Measurements from ENCODE around the gene EEF1G. TPM values are rescaled to one million over a fixed set of nuclear protein-coding genes. Genes with fewer than 3 reads are reported as not detected.
"Not testable (repeated sequence)": the region's sequence is repeated elsewhere in the genome, so short reads cannot be mapped to it uniquely, and the experiment has no call there.

The EEF1G gene
- polyA plus RNA-seq, 1 donor, result 2,426 TPM

DNA sequence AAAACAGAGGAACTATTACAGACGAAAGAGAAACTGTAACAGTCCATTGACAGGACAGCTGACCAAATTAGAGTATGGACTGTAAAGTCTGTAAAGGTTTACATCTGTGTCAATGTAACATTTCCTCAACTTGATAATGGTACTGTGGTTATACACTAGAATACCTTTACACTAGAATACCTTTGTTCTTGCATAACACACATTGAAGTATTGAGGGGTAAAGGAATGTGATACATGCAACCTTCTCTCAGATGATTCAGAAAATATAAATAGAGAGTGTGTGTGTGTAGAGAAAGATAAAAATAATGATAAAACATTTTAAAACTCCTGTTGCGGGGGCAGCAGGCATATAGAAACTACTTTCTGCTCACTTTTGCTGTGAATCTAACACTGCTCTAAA is 5.6 kb upstream of the EEF1G start:
- Histone ChIP-seq H3K27me3 (ENCODE audit: control insufficient read depth, insufficient read depth, low read length) (no peaks in the 10 kb centered on the region), H3K4me1 (ENCODE audit: control insufficient read depth, insufficient read depth, low read length) (peaks cover 11% of the 10 kb centered on the region), H3K9me3 (ENCODE audit: control insufficient read depth, low read depth, low read length) (no peaks in the 10 kb centered on the region), H3K27ac (ENCODE audit: low read length) (no peak overlapping the region), H3K36me3 (ENCODE audit: control insufficient read depth, insufficient read depth, low read length) (peaks cover 49% of the 10 kb centered on the region), H3K4me3 (ENCODE audit: low read length) (no peak overlapping the region)
- WGBS (ENCODE audit: insufficient coverage, low lambda C conversion rate), result 100% methylated on average over 1 of the region's 2 CpGs
- no peak for DNase-seq

DNA sequence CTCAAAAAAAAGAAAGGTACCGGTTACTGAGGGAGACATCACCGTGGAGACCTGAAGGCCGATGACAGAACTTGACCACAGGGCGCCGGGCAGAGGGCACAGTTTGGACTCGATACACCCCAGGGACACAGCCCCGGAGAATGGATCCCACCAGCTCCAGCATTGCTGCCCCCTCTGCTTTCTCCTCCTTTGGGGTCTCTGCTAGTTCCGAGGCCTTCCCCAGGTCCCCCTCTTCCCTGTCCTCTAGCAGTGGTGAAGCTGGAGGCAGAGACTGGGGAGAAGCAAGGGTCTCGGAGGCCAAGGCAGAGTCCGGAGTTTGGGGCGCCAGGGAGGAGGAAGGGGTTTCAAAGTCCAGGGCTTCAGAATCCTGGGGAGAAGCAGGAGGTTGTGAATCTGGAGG is 4.8 kb upstream of the EEF1G start:
- no peak overlapping the region for H3K27ac ChIP-seq (ENCODE audit: low read length)
- H3K27me3 ChIP-seq (ENCODE audit: control insufficient read depth, insufficient read depth, low read length), result no peaks in the 10 kb centered on the region
- DNase-seq, result no peak
- WGBS (ENCODE audit: insufficient coverage, low lambda C conversion rate), result no CpG with 5 or more reads among the region's 11 CpGs
- peaks cover 49% of the 10 kb centered on the region for H3K36me3 ChIP-seq (ENCODE audit: control insufficient read depth, insufficient read depth, low read length)
- H3K4me1 ChIP-seq (ENCODE audit: control insufficient read depth, insufficient read depth, low read length), result peaks cover 11% of the 10 kb centered on the region
- no peaks in the 10 kb centered on the region for H3K9me3 ChIP-seq (ENCODE audit: control insufficient read depth, low read depth, low read length)
- no peak overlapping the region for H3K4me3 ChIP-seq (ENCODE audit: low read length)

GRCh38 chr11:62577046-62577714 is 3.5 kb upstream of the EEF1G start:
- Histone ChIP-seq H3K4me3 (ENCODE audit: low read length) (no peak overlapping the region), H3K27ac (ENCODE audit: low read length) (peak overlapping the region; percentile 13), H3K9me3 (ENCODE audit: control insufficient read depth, low read depth, low read length) (no peaks in the 10 kb centered on the region), H3K27me3 (ENCODE audit: control insufficient read depth, insufficient read depth, low read length) (no peaks in the 10 kb centered on the region), H3K4me1 (ENCODE audit: control insufficient read depth, insufficient read depth, low read length) (peaks cover 16% of the 10 kb centered on the region), H3K36me3 (ENCODE audit: control insufficient read depth, insufficient read depth, low read length) (peaks cover 51% of the 10 kb centered on the region)
- DNase-seq, result no peak
- 100% methylated on average over 1 of the region's 12 CpGs for WGBS (ENCODE audit: insufficient coverage, low lambda C conversion rate)

- Histone ChIP-seq H3K27ac (ENCODE audit: low read length) (no peak overlapping the region), H3K4me1 (ENCODE audit: control insufficient read depth, insufficient read depth, low read length) (peaks cover 19% of the 10 kb centered on the region), H3K9me3 (ENCODE audit: control insufficient read depth, low read depth, low read length) (no peaks in the 10 kb centered on the region), H3K36me3 (ENCODE audit: control insufficient read depth, insufficient read depth, low read length) (peaks cover 54% of the 10 kb centered on the region), H3K27me3 (ENCODE audit: control insufficient read depth, insufficient read depth, low read length) (no peaks in the 10 kb centered on the region), H3K4me3 (ENCODE audit: low read length) (no peak overlapping the region)
- WGBS (ENCODE audit: insufficient coverage, low lambda C conversion rate), result no CpG with 5 or more reads among the region's 14 CpGs
- DNase-seq, result no peak
Measured at GRCh38 chr11:62575837-62576236, 2.1 kb upstream of the EEF1G start.

DNA sequence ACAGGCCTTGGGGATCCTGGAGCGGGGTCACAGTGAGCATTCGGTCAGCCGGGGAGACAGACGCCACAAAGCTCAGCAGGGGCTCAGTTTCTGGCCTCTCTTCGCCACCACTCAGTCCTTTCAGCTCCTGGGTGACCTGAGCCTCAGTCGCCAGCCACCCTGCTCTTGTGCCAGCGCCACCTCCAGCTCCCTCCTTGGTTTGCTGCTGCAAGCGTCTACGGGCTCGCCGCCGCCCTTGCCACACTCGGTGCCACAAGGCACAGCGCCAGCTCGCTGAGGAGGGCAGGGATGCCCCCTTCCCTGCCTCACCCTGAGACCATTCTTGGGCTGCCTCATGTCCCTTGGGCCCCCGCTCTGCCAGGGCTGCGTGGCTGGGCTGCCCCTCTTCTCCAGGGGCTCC is 1.5 kb upstream of the EEF1G start:
- no CpG with 5 or more reads among the region's 17 CpGs for WGBS (ENCODE audit: insufficient coverage, low lambda C conversion rate)
- DNase-seq, result no peak
- peaks cover 19% of the 10 kb centered on the region for H3K4me1 ChIP-seq (ENCODE audit: control insufficient read depth, insufficient read depth, low read length)

GRCh38 chr11:62574363-62575071 is 826 bp upstream of the EEF1G start:
- Histone ChIP-seq H3K4me1 (ENCODE audit: control insufficient read depth, insufficient read depth, low read length) (peaks cover 19% of the 10 kb centered on the region), H3K27ac (ENCODE audit: low read length) (peak overlapping the region; percentile 89), H3K27me3 (ENCODE audit: control insufficient read depth, insufficient read depth, low read length) (no peaks in the 10 kb centered on the region), H3K36me3 (ENCODE audit: control insufficient read depth, insufficient read depth, low read length) (peaks cover 61% of the 10 kb centered on the region), H3K9me3 (ENCODE audit: control insufficient read depth, low read depth, low read length) (no peaks in the 10 kb centered on the region), H3K4me3 (ENCODE audit: low read length) (peak overlapping the region; percentile 85)
- peak in 1 of 2 donors; percentile 63 for DNase-seq
- WGBS (ENCODE audit: insufficient coverage, low lambda C conversion rate), result no CpG with 5 or more reads among the region's 33 CpGs

More for the DNA sequence above, 1.5 kb upstream of the EEF1G start:
- H3K4me3 ChIP-seq (ENCODE audit: low read length), result peak overlapping the region; percentile 85
- H3K36me3 ChIP-seq (ENCODE audit: control insufficient read depth, insufficient read depth, low read length), result peaks cover 58% of the 10 kb centered on the region
- no peaks in the 10 kb centered on the region for H3K27me3 ChIP-seq (ENCODE audit: control insufficient read depth, insufficient read depth, low read length)
- peak overlapping the region; percentile 89 for H3K27ac ChIP-seq (ENCODE audit: low read length)
- no peaks in the 10 kb centered on the region for H3K9me3 ChIP-seq (ENCODE audit: control insufficient read depth, low read depth, low read length)

DNA sequence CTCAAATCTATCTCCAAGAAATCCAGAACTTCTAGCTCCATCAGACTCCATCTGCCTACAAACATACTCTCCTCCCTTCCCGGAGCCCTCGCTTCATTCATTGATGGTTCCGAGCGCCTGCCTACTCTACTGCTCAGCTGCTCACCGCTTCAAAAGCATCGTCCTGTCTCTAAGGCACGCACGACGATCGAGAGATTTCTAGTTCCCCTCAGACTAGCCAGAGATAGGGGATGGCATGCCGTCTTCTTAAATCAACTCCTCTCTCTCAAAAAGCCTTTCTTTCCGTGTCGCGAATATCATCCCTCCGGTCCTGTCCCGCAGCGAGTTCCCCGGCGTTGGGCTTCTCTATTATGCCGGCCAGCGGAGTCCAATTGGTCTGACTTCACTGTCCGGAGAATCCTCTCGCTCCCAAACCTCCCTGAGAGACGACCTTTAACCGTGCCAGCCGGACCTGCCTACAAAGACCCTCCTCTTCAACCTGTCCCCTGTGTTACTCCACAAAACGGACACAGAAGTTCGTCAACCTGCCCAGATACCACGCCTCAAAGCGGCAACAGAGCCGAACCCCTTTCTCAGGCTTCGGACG is 592 bp downstream of the EEF1G start:
- WGBS (ENCODE audit: insufficient coverage, low lambda C conversion rate), result no CpG with 5 or more reads among the region's 33 CpGs
- peaks cover 19% of the 10 kb centered on the region for H3K4me1 ChIP-seq (ENCODE audit: control insufficient read depth, insufficient read depth, low read length)

DNA sequence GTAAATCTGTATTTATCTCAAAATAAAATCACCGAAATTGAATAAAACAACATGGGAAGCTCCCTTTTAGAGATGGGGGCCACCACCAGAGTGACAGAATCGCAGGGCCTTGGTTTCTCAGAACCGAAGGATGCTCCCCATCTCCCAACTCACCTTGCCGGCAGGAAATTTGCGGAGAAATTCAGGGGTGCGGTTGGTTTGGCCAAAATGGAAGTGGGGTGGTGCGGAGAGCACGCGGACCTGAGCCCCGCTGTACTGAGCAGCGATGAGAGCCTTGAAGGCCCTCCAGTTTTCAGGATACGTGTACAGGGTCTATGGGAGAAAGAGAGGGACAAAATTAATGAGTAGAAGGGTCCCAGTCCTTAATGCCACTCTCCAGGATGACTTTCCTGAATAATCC is 1.3 kb downstream of the EEF1G start:
- H3K4me1 ChIP-seq (ENCODE audit: control insufficient read depth, insufficient read depth, low read length), result peaks cover 19% of the 10 kb centered on the region
- H3K9me3 ChIP-seq (ENCODE audit: control insufficient read depth, low read depth, low read length), result no peaks in the 10 kb centered on the region
- H3K27me3 ChIP-seq (ENCODE audit: control insufficient read depth, insufficient read depth, low read length), result no peaks in the 10 kb centered on the region
- peaks cover 68% of the 10 kb centered on the region for H3K36me3 ChIP-seq (ENCODE audit: control insufficient read depth, insufficient read depth, low read length)
- peak overlapping the region; percentile 85 for H3K4me3 ChIP-seq (ENCODE audit: low read length)
- WGBS (ENCODE audit: insufficient coverage, low lambda C conversion rate), result no CpG with 5 or more reads among the region's 12 CpGs
- no peak for DNase-seq
- H3K27ac ChIP-seq (ENCODE audit: low read length), result no peak overlapping the region

More for the DNA sequence above, 592 bp downstream of the EEF1G start:
- Histone ChIP-seq H3K27ac (ENCODE audit: low read length) (peak overlapping the region; percentile 78), H3K9me3 (ENCODE audit: control insufficient read depth, low read depth, low read length) (no peaks in the 10 kb centered on the region), H3K36me3 (ENCODE audit: control insufficient read depth, insufficient read depth, low read length) (peaks cover 65% of the 10 kb centered on the region), H3K27me3 (ENCODE audit: control insufficient read depth, insufficient read depth, low read length) (no peaks in the 10 kb centered on the region), H3K4me3 (ENCODE audit: low read length) (peak overlapping the region; percentile 85)
- peak in 1 of 2 donors; percentile 44 for DNase-seq

DNA sequence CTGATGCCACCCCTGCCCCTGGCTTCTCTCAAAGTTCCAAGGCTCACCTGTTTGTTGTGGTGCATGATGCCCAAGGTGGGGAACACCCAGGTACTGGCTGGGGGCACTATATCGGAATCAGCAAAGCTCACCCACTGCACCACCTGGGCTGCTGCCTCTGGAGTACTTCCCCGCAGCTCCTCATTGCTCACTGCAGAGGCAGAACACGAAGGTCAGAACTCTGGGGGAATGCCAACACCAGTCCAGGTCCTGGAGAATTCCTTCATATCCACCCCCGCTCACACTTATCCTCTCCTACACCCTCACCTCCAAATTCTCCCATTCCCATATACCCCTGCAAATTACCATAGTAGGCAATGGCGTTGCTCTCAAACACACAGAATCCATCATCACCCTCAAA is 2.2 kb downstream of the EEF1G start:
- DNase-seq; H3K4me3 ChIP-seq (ENCODE audit: low read length); H3K9me3 ChIP-seq (ENCODE audit: control insufficient read depth, low read depth, low read length); H3K27me3 ChIP-seq (ENCODE audit: control insufficient read depth, insufficient read depth, low read length); H3K27ac ChIP-seq (ENCODE audit: low read length): not testable (repeated sequence)
- WGBS (ENCODE audit: insufficient coverage, low lambda C conversion rate), result no CpG with 5 or more reads among the region's 5 CpGs
- Histone ChIP-seq H3K4me1 (ENCODE audit: control insufficient read depth, insufficient read depth, low read length) (peaks cover 19% of the 10 kb centered on the region), H3K36me3 (ENCODE audit: control insufficient read depth, insufficient read depth, low read length) (peaks cover 68% of the 10 kb centered on the region)

GRCh38 chr11:62570903-62571302 is 2.8 kb downstream of the EEF1G start:
- WGBS (ENCODE audit: insufficient coverage, low lambda C conversion rate), result no CpG with 5 or more reads among the region's 5 CpGs
- not testable (repeated sequence) for H3K9me3 ChIP-seq (ENCODE audit: control insufficient read depth, low read depth, low read length); H3K27ac ChIP-seq (ENCODE audit: low read length); H3K27me3 ChIP-seq (ENCODE audit: control insufficient read depth, insufficient read depth, low read length); DNase-seq; H3K4me3 ChIP-seq (ENCODE audit: low read length)
- peaks cover 20% of the 10 kb centered on the region for H3K4me1 ChIP-seq (ENCODE audit: control insufficient read depth, insufficient read depth, low read length)
- H3K36me3 ChIP-seq (ENCODE audit: control insufficient read depth, insufficient read depth, low read length), result peaks cover 68% of the 10 kb centered on the region
